Mucosa of descending colon (tissue), 3 donors: ENCODE data around the gene SLC9A9. TPM values are rescaled to one million over a fixed set of nuclear protein-coding genes. Genes with fewer than 3 reads are reported as not detected.

Source experiments
- ATAC-seq: fragments of 200-7000 bp; cut with Tn5 transposase; one replicate; pipeline ENCODE4 v1.9.1; 2020; ENCODE audit warnings: mild to moderate bottlenecking, moderate library complexity
- DNase-seq, 3 donors: peaks; one replicate each; pipeline ENCODE4 v3.0.0-alpha.2; 2020
- H3K36me3 ChIP-seq: fragments of 200-600 bp; one replicate; pipeline ENCODE4 v1.8.0; 2021; ENCODE audit warnings: low read depth, mild to moderate bottlenecking
- H3K4me1 ChIP-seq: fragments of 200-600 bp; one replicate; pipeline ENCODE4 v1.8.0; 2021; ENCODE audit warnings: low read depth, mild to moderate bottlenecking
- H3K4me3 ChIP-seq: fragments of 200-600 bp; one replicate; pipeline ENCODE4 v1.8.0; 2021; ENCODE audit warnings: mild to moderate bottlenecking
- H3K9me3 ChIP-seq: fragments of 200-600 bp; one replicate; pipeline ENCODE4 v1.8.0; 2021; ENCODE audit warnings: mild to moderate bottlenecking
- intact Hi-C, 2 donors: fragments of 100-400 bp; cut with DNase I in 1 of 2; cut with micrococcal nuclease in 1 of 2; formaldehyde crosslinking; loops; one replicate each; pipeline versions ENCODE4 v1.11.0 to v1.11.1; 2022; cut with DNase I, micrococcal nuclease
- total RNA-seq, 3 donors: library from RNA; stranded (reverse); fragmentation: NEBNext Ultra II Directional in 2 of 3; extraction: Animal tissue kit (Norgen Biotek cat#: 25700) in 2 of 3; gene quantifications; one replicate each; pipeline versions ENCODE4 v1.2.1 to v1.2.4, GENCODE V29; 2021 to 2023
- TF ChIP-seq, protein P1 (sequence below): fragments of 200-600 bp; IDR thresholded peaks from one replicate; pipeline ENCODE4 v1.8.0; 2022; ENCODE audit warnings: antibody characterized with exemption, mild to moderate bottlenecking
- donor health status: DM: no; HTN: no; CAD: no; lungs with moderate emphysema.
- donor health status: DM: no; HTN: no; CAD: no.
- donor health status: DM: no; HTN: yes; CAD: no.

The SLC9A9 gene
- total RNA-seq, 3 donors from 2014 or later = 3.2 to 18.2 (median 6.8) TPM

DNA sequence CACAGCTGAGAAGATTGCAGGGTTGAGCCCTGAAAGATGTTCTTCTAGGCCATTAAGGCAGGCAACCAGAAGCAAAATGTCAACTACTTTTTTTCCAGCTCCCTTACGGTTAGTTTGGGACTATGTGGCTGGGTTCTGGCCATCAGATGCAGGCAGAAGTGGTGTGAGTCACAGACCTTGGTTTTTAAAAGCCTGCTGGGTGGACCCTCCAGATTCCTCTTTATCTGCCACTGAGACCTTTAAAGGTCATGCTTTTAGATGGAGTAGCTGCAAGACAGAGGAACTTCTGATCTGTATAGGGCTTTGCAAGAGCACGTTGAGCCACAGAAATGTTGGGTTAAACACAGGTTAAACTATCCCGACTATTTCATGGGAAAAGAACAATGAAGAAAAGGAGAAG lies 625.8 kb downstream of the SLC9A9 start:
- H3K4me1 ChIP-seq = peaks cover 4% of the 10 kb centered on the region
- intact Hi-C loops = no loop called here
- H3K9me3 ChIP-seq = no peaks in the 10 kb centered on the region

DNA sequence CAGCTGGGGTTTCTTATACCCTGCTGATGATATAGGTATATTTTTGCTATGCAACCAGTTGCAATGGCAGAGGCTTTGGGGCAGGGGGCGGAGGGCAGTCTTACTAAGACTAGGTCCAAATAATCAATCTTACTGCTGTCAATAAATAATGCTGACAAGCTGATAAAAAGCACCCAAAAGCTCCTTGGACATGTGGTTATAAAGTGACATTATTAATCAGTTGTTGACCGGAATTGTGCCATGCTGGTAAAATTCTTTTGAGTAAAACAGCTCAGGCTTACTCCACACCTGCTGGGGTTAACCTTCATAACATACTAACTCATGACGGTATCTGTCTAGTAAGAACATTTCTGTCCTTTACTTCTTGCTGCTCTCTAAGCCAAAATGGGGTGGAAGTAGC lies 626.8 kb downstream of the SLC9A9 start:
- DNase-seq (no peak), ATAC-seq (no peak)
- Histone ChIP-seq H3K9me3 (no peaks in the 10 kb centered on the region), H3K36me3 (no peaks in the 10 kb centered on the region), H3K4me1 (no peaks in the 10 kb centered on the region), H3K4me3 (no peak overlapping the region)
- intact Hi-C loops = no loop called here
- TF ChIP-seq, protein P1, sequence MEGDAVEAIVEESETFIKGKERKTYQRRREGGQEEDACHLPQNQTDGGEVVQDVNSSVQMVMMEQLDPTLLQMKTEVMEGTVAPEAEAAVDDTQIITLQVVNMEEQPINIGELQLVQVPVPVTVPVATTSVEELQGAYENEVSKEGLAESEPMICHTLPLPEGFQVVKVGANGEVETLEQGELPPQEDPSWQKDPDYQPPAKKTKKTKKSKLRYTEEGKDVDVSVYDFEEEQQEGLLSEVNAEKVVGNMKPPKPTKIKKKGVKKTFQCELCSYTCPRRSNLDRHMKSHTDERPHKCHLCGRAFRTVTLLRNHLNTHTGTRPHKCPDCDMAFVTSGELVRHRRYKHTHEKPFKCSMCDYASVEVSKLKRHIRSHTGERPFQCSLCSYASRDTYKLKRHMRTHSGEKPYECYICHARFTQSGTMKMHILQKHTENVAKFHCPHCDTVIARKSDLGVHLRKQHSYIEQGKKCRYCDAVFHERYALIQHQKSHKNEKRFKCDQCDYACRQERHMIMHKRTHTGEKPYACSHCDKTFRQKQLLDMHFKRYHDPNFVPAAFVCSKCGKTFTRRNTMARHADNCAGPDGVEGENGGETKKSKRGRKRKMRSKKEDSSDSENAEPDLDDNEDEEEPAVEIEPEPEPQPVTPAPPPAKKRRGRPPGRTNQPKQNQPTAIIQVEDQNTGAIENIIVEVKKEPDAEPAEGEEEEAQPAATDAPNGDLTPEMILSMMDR = no peak

More for the DNA sequence above, 625.8 kb downstream of the SLC9A9 start:
- no peaks in the 10 kb centered on the region for H3K36me3 ChIP-seq
- TF ChIP-seq, protein P1 = no peak
- DNase-seq = no peak
- ATAC-seq = no peak
- no peak overlapping the region for H3K4me3 ChIP-seq

DNA sequence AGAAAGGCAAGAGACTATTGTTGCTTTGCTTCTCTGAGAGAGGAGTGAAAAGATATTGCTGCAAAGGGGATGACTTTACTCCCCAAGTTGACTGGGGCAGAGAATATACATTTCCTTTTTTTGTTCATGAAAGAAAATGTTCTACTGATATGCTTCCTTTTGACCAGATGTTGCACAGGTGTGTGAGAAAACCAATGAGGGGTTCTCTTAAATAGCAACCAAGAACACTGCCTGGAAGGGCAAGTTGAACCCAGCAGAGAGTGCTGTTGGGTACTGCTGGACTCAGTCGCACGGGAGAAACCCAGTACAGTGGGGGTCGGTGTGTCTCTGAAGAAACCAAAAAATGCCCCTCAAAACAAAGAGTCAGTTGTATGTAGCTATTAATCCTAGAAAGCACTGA lies 627.5 kb downstream of the SLC9A9 start:
- Histone ChIP-seq H3K4me3 (no peak overlapping the region), H3K9me3 (no peaks in the 10 kb centered on the region), H3K4me1 (no peaks in the 10 kb centered on the region), H3K36me3 (no peaks in the 10 kb centered on the region)
- DNase-seq = no peak
- intact Hi-C loops = no loop called here
- ATAC-seq = no peak
- TF ChIP-seq, protein P1 = no peak

DNA sequence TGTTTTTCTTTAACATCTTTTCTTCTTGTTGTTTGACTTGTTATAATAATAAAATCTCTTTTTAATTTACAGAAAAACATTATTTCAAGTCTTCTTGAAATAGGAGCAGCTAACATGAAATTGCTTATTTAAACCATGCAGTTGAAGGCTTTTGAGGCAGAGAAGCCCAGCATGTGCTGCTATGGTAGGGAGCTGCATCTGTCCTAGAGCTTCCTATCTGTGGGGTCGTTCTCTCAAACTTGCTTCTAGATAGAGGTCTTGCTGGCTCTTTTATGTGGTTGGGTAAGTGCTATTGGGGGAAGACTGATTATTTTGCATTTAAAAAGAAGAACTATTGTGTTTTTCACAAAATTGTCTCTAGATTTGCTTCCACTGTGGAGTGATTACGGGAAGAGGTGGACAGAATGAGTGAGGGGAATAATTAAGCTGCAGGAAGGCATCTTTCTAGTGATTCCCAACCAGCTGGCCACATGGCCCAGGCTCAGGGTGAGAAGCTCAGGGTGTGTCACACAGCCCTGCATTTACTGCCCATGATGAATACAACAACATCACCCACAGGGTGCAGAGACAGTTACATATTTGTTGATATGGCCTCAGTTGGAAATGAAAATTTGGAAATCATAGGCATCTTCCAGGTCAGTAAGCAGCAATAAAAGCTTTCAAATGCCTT lies 630.0 kb downstream of the SLC9A9 start:
- intact Hi-C loops = no loop called here

DNA sequence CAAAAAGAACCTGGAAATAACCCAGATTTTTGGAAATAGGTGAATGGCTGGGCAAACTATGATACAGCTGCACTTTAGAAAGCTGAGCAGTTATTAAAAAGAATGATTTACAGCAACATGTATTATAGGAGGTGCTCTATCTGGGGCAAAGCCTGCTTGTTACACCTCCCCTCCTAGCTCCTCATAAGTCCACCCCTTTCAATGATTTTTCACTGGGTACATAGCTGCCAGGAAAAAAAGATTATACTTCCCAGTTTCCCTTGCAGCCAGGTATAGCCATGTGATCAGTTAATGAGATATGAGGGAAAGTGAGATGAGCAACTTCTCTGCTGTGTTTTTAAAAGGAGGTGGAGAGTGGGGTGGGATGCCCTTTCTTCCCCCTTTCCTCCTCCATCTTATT lies 631.0 kb downstream of the SLC9A9 start:
- ATAC-seq = no peak
- TF ChIP-seq, protein P1 = no peak
- no peak overlapping the region for H3K4me3 ChIP-seq
- H3K36me3 ChIP-seq = no peaks in the 10 kb centered on the region
- no peaks in the 10 kb centered on the region for H3K9me3 ChIP-seq
- no peaks in the 10 kb centered on the region for H3K4me1 ChIP-seq
- intact Hi-C loops = no loop called here
- no peak for DNase-seq

More for the DNA sequence above, 630.0 kb downstream of the SLC9A9 start:
- no peak for ATAC-seq
- DNase-seq = no peak
- Histone ChIP-seq H3K36me3 (no peaks in the 10 kb centered on the region), H3K4me3 (no peak overlapping the region), H3K9me3 (no peaks in the 10 kb centered on the region), H3K4me1 (no peaks in the 10 kb centered on the region)
- TF ChIP-seq, protein P1 = no peak
